H1 (cell line): ENCODE results near the gene MARK1. TPM values are rescaled to one million over a fixed set of nuclear protein-coding genes. Genes with fewer than 3 reads are reported as not detected.

Experiments used
- CTCF ChIA-PET: fragments of 300-600 bp; sonication (Branson Sonifier 250); formaldehyde crosslinking; loops from one replicate; lab custom pipeline; 2021; ENCODE audit not compliant: partially characterized antibody; lab: Charles Lee
- POLR2A ChIA-PET: fragments of 300-600 bp; sonication (Branson Sonifier 250); formaldehyde crosslinking; loops from one replicate; lab custom pipeline; 2021; ENCODE audit warnings: inconsistent platforms; ENCODE audit not compliant: partially characterized antibody; lab: Charles Lee
- DNase-seq, 2 experiments: peaks; one replicate each; pipeline versions ENCODE4 v3.0.0 to v3.0.0-alpha.2; 2010 to 2022; ENCODE audit warnings: low spot score in 2 of 2, low read depth in 1 of 2, mixed read lengths in 1 of 2
- FAIRE-seq: peaks from 2 replicates; lab custom pipeline; 2011; peaks lifted over from hg19 to GRCh38; lab: Jason Lieb, UNC
- H2AFZ ChIP-seq: 2 replicates; pipeline ENCODE4 v1.8.1; 2012; ENCODE audit warnings: low read length, inconsistent platforms
- H2AK5ac ChIP-seq: 2 replicates; pipeline ENCODE4 v1.6.1; 2013; ENCODE audit warnings: low read depth, low read length
- H2BK120ac ChIP-seq: replicated peaks from 2 replicates; pipeline ENCODE3; 2013; ENCODE audit warnings: low read depth, low read length, inconsistent platforms
- H2BK12ac ChIP-seq: 2 replicates; pipeline ENCODE4 v1.6.1; 2013; ENCODE audit warnings: low read depth, low read length
- H2BK15ac ChIP-seq: 2 replicates; pipeline ENCODE4 v1.6.1; 2013; ENCODE audit warnings: low read length
- H2BK20ac ChIP-seq: 2 replicates; pipeline ENCODE4 v1.6.1; 2013; ENCODE audit warnings: low read length
- H2BK5ac ChIP-seq: 2 replicates; pipeline ENCODE4 v1.6.1; 2013; ENCODE audit warnings: low read depth, low read length
- H3K14ac ChIP-seq: 2 replicates; pipeline ENCODE4 v1.6.1; 2013; ENCODE audit warnings: inconsistent platforms; ENCODE audit not compliant: insufficient read length
- H3K18ac ChIP-seq: 2 replicates; pipeline ENCODE4 v1.6.1; 2013; ENCODE audit warnings: low read length; ENCODE audit errors: extremely low read depth
- H3K23ac ChIP-seq: 2 replicates; pipeline ENCODE4 v1.6.1; 2013; ENCODE audit warnings: inconsistent platforms; ENCODE audit not compliant: insufficient read length
- H3K23me2 ChIP-seq: 2 replicates; pipeline ENCODE4 v1.6.1; 2013; ENCODE audit warnings: low read depth, low read length
- H3K27ac ChIP-seq: 2 replicates; pipeline ENCODE4 v1.6.1; 2011; ENCODE audit warnings: low read depth, low read length, inconsistent platforms
- H3K27me3 ChIP-seq, 4 experiments: replicated peaks in 1 of 4; 1 replicate in 1 of 4; 2 replicates in 3 of 4; pipeline versions ENCODE4 v1.6.1 to v1.8.1; 2011 to 2013; ENCODE audit warnings: low read length in 3 of 4, mild to moderate bottlenecking in 3 of 4, inconsistent platforms in 2 of 4, mixed read lengths in 2 of 4, moderate library complexity in 1 of 4; ENCODE audit not compliant: control insufficient read depth in 3 of 4, insufficient read depth in 3 of 4; ENCODE audit errors: extremely low read depth in 1 of 4
- H3K36me3 ChIP-seq, 4 experiments: 2 replicates each; pipeline versions ENCODE4 v1.6.1 to v1.8.1; 2011 to 2013; ENCODE audit warnings: mild to moderate bottlenecking in 4 of 4, low read length in 3 of 4, moderate library complexity in 2 of 4, control low read depth in 1 of 4, inconsistent platforms in 1 of 4; ENCODE audit not compliant: insufficient read depth in 4 of 4, control insufficient read depth in 2 of 4
- H3K4ac ChIP-seq: replicated peaks from 2 replicates; pipeline ENCODE3; 2013; ENCODE audit warnings: low read length, low read depth, mixed read lengths, inconsistent platforms; ENCODE audit not compliant: insufficient read length
- H3K4me1 ChIP-seq, 4 experiments: replicated peaks in 1 of 4; 1 replicate in 1 of 4; 2 replicates in 3 of 4; pipeline versions ENCODE4 v1.6.1 to v1.8.1; 2011 to 2013; ENCODE audit warnings: low read length in 3 of 4, inconsistent platforms in 2 of 4, mixed read lengths in 1 of 4; ENCODE audit not compliant: insufficient read depth in 4 of 4, control insufficient read depth in 3 of 4
- H3K4me2 ChIP-seq, 2 experiments: 2 replicates each; pipeline versions ENCODE4 v1.6.1 to v1.8.1; 2011 to 2013; ENCODE audit warnings: low read depth in 2 of 2, low read length in 2 of 2, control low read depth in 1 of 2, inconsistent platforms in 1 of 2, mild to moderate bottlenecking in 1 of 2; ENCODE audit not compliant: insufficient read depth in 1 of 2
- H3K4me3 ChIP-seq, 4 experiments: fragments of 200-600, 300-600 bp in 1 of 4; sonication (generic), shearing (Covaris generic), sonication (Bioruptor Twin) in 1 of 4; 2 replicates each; pipeline versions ENCODE4 v1.5.1 to v1.8.1; 2011 to 2016; ENCODE audit warnings: low read length in 4 of 4, low read depth in 3 of 4, control low read depth in 2 of 4, inconsistent platforms in 2 of 4, mild to moderate bottlenecking in 2 of 4, mixed read lengths in 1 of 4, moderate library complexity in 1 of 4; ENCODE audit not compliant: insufficient read depth in 2 of 4; ENCODE audit errors: extremely low read depth in 1 of 4
- H3K56ac ChIP-seq: replicated peaks from 2 replicates; pipeline ENCODE3; 2013; ENCODE audit warnings: low read depth, mild to moderate bottlenecking, mixed read lengths, low read length, inconsistent platforms; ENCODE audit not compliant: insufficient read length
- H3K79me1 ChIP-seq: 2 replicates; pipeline ENCODE4 v1.6.1; 2013; ENCODE audit warnings: low read depth, low read length, control low read depth
- H3K79me2 ChIP-seq, 2 experiments: 2 replicates each; pipeline versions ENCODE4 v1.6.1 to v1.8.1; 2012 to 2013; ENCODE audit warnings: low read length in 2 of 2, mild to moderate bottlenecking in 2 of 2, inconsistent platforms in 1 of 2; ENCODE audit not compliant: insufficient read depth in 2 of 2, control insufficient read depth in 1 of 2
- H3K9ac ChIP-seq, 4 experiments: replicated peaks in 1 of 4; 1 replicate in 1 of 4; 2 replicates in 3 of 4; pipeline versions ENCODE4 v1.6.1 to v1.8.1; 2011 to 2013; ENCODE audit warnings: low read depth in 3 of 4, low read length in 3 of 4, control low read depth in 2 of 4, mild to moderate bottlenecking in 2 of 4, moderate library complexity in 2 of 4, inconsistent platforms in 1 of 4; ENCODE audit errors: extremely low read depth in 1 of 4
- H3K9me3 ChIP-seq, 2 experiments: 2 replicates each; pipeline versions ENCODE4 v1.6.1 to v1.8.1; 2012 to 2013; ENCODE audit warnings: mild to moderate bottlenecking in 2 of 2, moderate library complexity in 2 of 2, control low read depth in 1 of 2, inconsistent platforms in 1 of 2, low read depth in 1 of 2, low read length in 1 of 2, mixed read lengths in 1 of 2; ENCODE audit not compliant: insufficient read depth in 2 of 2
- H4K20me1 ChIP-seq, 2 experiments: replicated peaks in 1 of 2; 2 replicates each; pipeline versions ENCODE3 to v1.8.1; 2011 to 2013; ENCODE audit warnings: inconsistent platforms in 2 of 2, low read length in 2 of 2, mild to moderate bottlenecking in 1 of 2; ENCODE audit not compliant: insufficient read depth in 2 of 2, control insufficient read depth in 1 of 2
- H4K5ac ChIP-seq: 2 replicates; pipeline ENCODE4 v1.6.1; 2013; ENCODE audit warnings: low read length, low read depth, mixed read lengths, inconsistent platforms; ENCODE audit not compliant: insufficient read length
- H4K8ac ChIP-seq: 2 replicates; pipeline ENCODE4 v1.8.0; 2013; ENCODE audit warnings: mild to moderate bottlenecking, moderate library complexity, low read length, inconsistent platforms; ENCODE audit not compliant: insufficient read depth; ENCODE audit errors: extremely low read depth
- H4K91ac ChIP-seq: replicated peaks from 2 replicates; pipeline ENCODE3; 2013; ENCODE audit warnings: low read length, mixed read lengths, inconsistent platforms; ENCODE audit not compliant: insufficient read length
- SP2 ChIP-seq: IDR thresholded peaks from 2 replicates; pipeline ENCODE4 v1.6.1; 2012; ENCODE audit warnings: mild to moderate bottlenecking, low read length, inconsistent platforms
- WGBS, 2 experiments: shearing (Covaris generic) in 1 of 2; methylation state at CpG; one replicate each; pipeline versions ENCODE4 v1.1.6 to v1.1.7; 2013 to 2015; ENCODE audit warnings: low lambda C conversion rate in 2 of 2, mixed read lengths in 2 of 2, inconsistent platforms in 1 of 2, low coverage in 1 of 2, missing lambda C conversion rate in 1 of 2; ENCODE audit not compliant: insufficient replicate concordance in 2 of 2, insufficient coverage in 1 of 2, insufficient read length in 1 of 2; ENCODE audit errors: extremely low coverage in 1 of 2, missing lambda C conversion rate in 1 of 2; 5-methylcytosine and 5-hydroxymethylcytosine counted together
- polyA plus RNA-seq, 7 experiments: library from polyadenylated mRNA; depleted of rRNA in 3 of 7; stranded (reverse) in 5 of 7; unstranded in 2 of 7; fragments of >200 nt in 5 of 7; fragments of 200-250 nt in 2 of 7; gene quantifications; 1 replicate in 5 of 7; 2 replicates in 1 of 7; 4 replicates in 1 of 7; pipeline versions ENCODE4 v1.2.1 to v1.2.3, GENCODE V29; 2011 to 2013; ENCODE audit warnings: missing spikeins in 2 of 7, mixed read lengths in 2 of 7
- total RNA-seq: library from RNA; stranded (reverse); fragmentation: NEBNext Ultra II Directional; extraction: Animal tissue kit (Norgen Biotek cat#: 25700); gene quantifications from 2 replicates; pipeline ENCODE4 v1.2.1, GENCODE V29; 2021

The MARK1 gene
- total and polyA plus RNA-seq, 2 of the 8 experiments (the other 6 are each of a cell fraction or from before 2014, with no cell fraction given): 5.5 to 20.5 TPM

DNA sequence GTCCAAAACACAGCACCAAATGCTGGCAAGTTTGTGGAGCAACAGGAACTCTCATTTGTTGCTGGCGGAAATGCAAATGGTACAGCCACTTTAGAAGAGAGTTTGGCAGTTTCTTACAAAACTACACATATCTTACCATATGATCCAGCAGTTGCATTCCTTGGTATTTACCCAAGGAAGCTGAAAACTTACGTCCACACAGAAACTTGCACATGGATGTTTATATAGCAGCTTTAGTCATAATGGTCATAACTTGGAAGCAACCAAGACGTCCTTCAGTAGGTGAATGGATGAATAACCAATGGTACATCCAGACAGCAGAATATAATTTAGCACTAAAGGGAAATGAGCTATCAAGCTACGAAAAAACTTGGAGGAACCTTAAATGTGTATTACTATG, 66.4 kb downstream of the MARK1 start:
- no peak overlapping the region for H3K4ac ChIP-seq
- H3K14ac ChIP-seq: no peak overlapping the region
- no peak overlapping the region for H4K91ac ChIP-seq
- H3K79me1 ChIP-seq: 0 out of 2 replicates have a peak, but pooled peaks cover 3% of the 10 kb centered on the region
- no peak overlapping the region for H2AK5ac ChIP-seq
- no peak overlapping the region for H3K4me2 ChIP-seq
- no peak overlapping the region for H2BK15ac ChIP-seq
- H2BK20ac ChIP-seq: no peak overlapping the region
- H4K5ac ChIP-seq: no peak overlapping the region
- H3K4me1 ChIP-seq: no peaks in the 10 kb centered on the region
- H3K79me2 ChIP-seq: no peaks in the 10 kb centered on the region
- H4K20me1 ChIP-seq: no peaks in the 10 kb centered on the region
- H3K23ac ChIP-seq: no peak overlapping the region
- ChIA-PET CTCF (interaction anchor here (1.5 kb wide), 1 partner anchor 33 kb away, joined by 4 read pairs; no protein-coding TSS in a partner anchor), POLR2A (no interaction called here)
- no peak overlapping the region for H3K56ac ChIP-seq
- H2BK5ac ChIP-seq: no peak overlapping the region
- H2BK120ac ChIP-seq: no peak overlapping the region
- no peak overlapping the region for H3K9ac ChIP-seq
- H2BK12ac ChIP-seq: no peak overlapping the region
- no peaks in the 10 kb centered on the region for H3K27me3 ChIP-seq
- H3K27ac ChIP-seq: no peak overlapping the region
- FAIRE-seq (no peak), DNase-seq (no peak)
- no peaks in the 10 kb centered on the region for H3K23me2 ChIP-seq
- TF ChIP-seq SP2: no peak
- 83% methylated on average over 4 of the region's 4 CpGs; no CpG with 5 or more reads in 1 of the 2 experiments for WGBS, 2 experiments
- H4K8ac ChIP-seq: no peak overlapping the region
- H2AFZ ChIP-seq: no peak overlapping the region
- no peak overlapping the region for H3K4me3 ChIP-seq
- H3K36me3 ChIP-seq: peaks cover 0 to 4% (median 0%) of the 10 kb centered on the region in 4 experiments; a peak in 3 of 8 replicates
- no peaks in the 10 kb centered on the region for H3K9me3 ChIP-seq
- no peak overlapping the region for H3K18ac ChIP-seq
